B cell (primary cell): ENCODE measurements around the gene CCDC110. TPM values are rescaled to one million over a fixed set of nuclear protein-coding genes. Genes with fewer than 3 reads are reported as not detected.

Experiments used
- ATAC-seq: fragments of 200-7000 bp; cut with Tn5 transposase; one replicate; pipeline ENCODE4 v1.10.0; 2021; ENCODE audit warnings: low read depth, mild to moderate bottlenecking, moderate number of reproducible peaks, moderate library complexity
- CTCF ChIA-PET: fragments of 350-600 bp; sonication (Branson Sonifier 250); formaldehyde crosslinking; loops from one replicate; lab custom pipeline; 2021; ENCODE audit warnings: antibody characterized with exemption, inconsistent platforms; lab: Charles Lee
- POLR2A ChIA-PET: fragments of 350-600 bp; sonication (Branson Sonifier 250); formaldehyde crosslinking; loops from one replicate; lab custom pipeline; 2021; ENCODE audit warnings: antibody characterized with exemption; lab: Charles Lee
- DNase-seq: peaks from one replicate; pipeline ENCODE4 v3.0.0; 2013
- H2AFZ ChIP-seq: 2 replicates; pipeline ENCODE4 v1.6.1; 2012; ENCODE audit warnings: mild to moderate bottlenecking, low read depth, low read length; ENCODE audit not compliant: insufficient read depth, poor library complexity, severe bottlenecking
- H3K27ac ChIP-seq, 2 donors: 1 replicate in 1 of 2; 2 replicates in 1 of 2; pipeline ENCODE4 v1.5.1; 2012 to 2013; ENCODE audit warnings: low read length in 2 of 2, mild to moderate bottlenecking in 2 of 2, moderate library complexity in 1 of 2
- H3K27me3 ChIP-seq, 4 experiments: fragments of 200-600 bp in 1 of 4; sonication (generic) in 1 of 4; replicated peaks in 1 of 4; 1 replicate in 2 of 4; 2 replicates in 2 of 4; pipeline versions ENCODE4 v1.6.1 to v1.7.0; 2013 to 2016; ENCODE audit warnings: low read length in 3 of 4, mild to moderate bottlenecking in 2 of 4, mixed read lengths in 1 of 4, moderate library complexity in 1 of 4; ENCODE audit not compliant: insufficient read depth in 4 of 4, control insufficient read depth in 3 of 4; ENCODE audit errors: control extremely low read depth in 1 of 4
- H3K36me3 ChIP-seq, 2 experiments: replicated peaks in 1 of 2; 1 replicate in 1 of 2; 2 replicates in 1 of 2; pipeline versions ENCODE4 v1.6.1 to v1.7.1; 2013; ENCODE audit warnings: low read length in 1 of 2; ENCODE audit not compliant: insufficient read depth in 2 of 2, control insufficient read depth in 1 of 2; ENCODE audit errors: control extremely low read depth in 1 of 2, extremely low read depth in 1 of 2
- H3K4me1 ChIP-seq, 2 donors: fragments of 200-600 bp in 1 of 2; sonication (generic) in 1 of 2; 1 replicate in 1 of 2; 2 replicates in 1 of 2; pipeline versions ENCODE4 v1.5.1 to v1.6.1; 2013 to 2017; ENCODE audit warnings: low read length in 2 of 2; ENCODE audit not compliant: control insufficient read depth in 2 of 2, insufficient read depth in 2 of 2
- H3K4me2 ChIP-seq: replicated peaks from 2 replicates; pipeline ENCODE3; 2012; ENCODE audit warnings: mild to moderate bottlenecking, low read depth, low read length; ENCODE audit not compliant: poor library complexity, severe bottlenecking
- H3K4me3 ChIP-seq, 5 experiments: fragments of 200-600 bp in 1 of 5; sonication (generic) in 1 of 5; 1 replicate in 3 of 5; 2 replicates in 2 of 5; pipeline versions ENCODE4 v1.5.1 to v1.7.0; 2011 to 2016; ENCODE audit warnings: low read length in 4 of 5, mild to moderate bottlenecking in 4 of 5, low read depth in 2 of 5, control low read depth in 1 of 5, moderate library complexity in 1 of 5; ENCODE audit not compliant: insufficient read depth in 1 of 5; ENCODE audit errors: control extremely low read depth in 1 of 5, extremely low read depth in 1 of 5
- H3K79me2 ChIP-seq: fragments of 200-600 bp; sonication (generic); one replicate; pipeline ENCODE4 v1.6.0; 2016; ENCODE audit warnings: low read length; ENCODE audit not compliant: control insufficient read depth, insufficient read depth
- H3K9ac ChIP-seq: fragments of 200-600 bp; sonication (generic); 2 replicates; pipeline ENCODE4 v1.6.1; 2017; ENCODE audit warnings: mild to moderate bottlenecking, low read length, moderate library complexity
- H3K9me3 ChIP-seq, 3 donors: one replicate each; pipeline versions ENCODE4 v1.6.1 to v1.7.1; 2013; ENCODE audit warnings: low read length in 2 of 3; ENCODE audit not compliant: control insufficient read depth in 2 of 3, insufficient read depth in 1 of 3; ENCODE audit errors: control extremely low read depth in 1 of 3
- H4K20me1 ChIP-seq: 2 replicates; pipeline ENCODE4 v1.6.0; 2012; ENCODE audit warnings: mild to moderate bottlenecking, low read length; ENCODE audit not compliant: insufficient read depth, control insufficient read depth, poor library complexity, severe bottlenecking
- H3K27ac Mint-ChIP-seq: one replicate; pipeline ENCODE4 v1.8.0; 2021; ENCODE audit warnings: mixed read lengths
- H3K27me3 Mint-ChIP-seq: one replicate; pipeline ENCODE4 v1.8.0; 2021; ENCODE audit warnings: mixed read lengths
- H3K4me1 Mint-ChIP-seq: one replicate; pipeline ENCODE4 v1.8.0; 2021; ENCODE audit warnings: mixed read lengths
- H3K4me3 Mint-ChIP-seq: one replicate; pipeline ENCODE4 v1.8.0; 2021; ENCODE audit warnings: mixed read lengths
- H3K9me3 Mint-ChIP-seq: one replicate; pipeline ENCODE4 v1.8.0; 2022; ENCODE audit warnings: mixed read lengths; ENCODE audit not compliant: insufficient read depth
- CTCF ChIP-seq: fragments of 200-600 bp; IDR thresholded peaks from one replicate; pipeline ENCODE4 v1.8.0; 2022; ENCODE audit warnings: antibody characterized with exemption, mild to moderate bottlenecking
- EZH2 ChIP-seq: IDR thresholded peaks from 2 replicates; pipeline ENCODE4 v1.6.1; 2012; ENCODE audit warnings: borderline replicate concordance, low read depth, mild to moderate bottlenecking, moderate library complexity, low read length; ENCODE audit not compliant: insufficient read depth, poor library complexity, severe bottlenecking
- WGBS: methylation state at CpG from one replicate; pipeline ENCODE4 v1.1.5; 2013; ENCODE audit warnings: missing lambda C conversion rate; ENCODE audit not compliant: insufficient coverage; 5-methylcytosine and 5-hydroxymethylcytosine counted together
- intact Hi-C: fragments of 100-400 bp; cut with micrococcal nuclease; formaldehyde crosslinking; loops from one replicate; pipeline ENCODE4 v1.10.0; 2022
- polyA plus RNA-seq: library from polyadenylated mRNA; depleted of rRNA; stranded (reverse); fragments of >200 nt; gene quantifications from 2 replicates; pipeline ENCODE4 v1.2.3, GENCODE V29; 2012
- total RNA-seq, 2 donors: library from RNA; stranded (reverse); fragments of 120-200 nt in 1 of 2; gene quantifications; 1 replicate in 1 of 2; 2 replicates in 1 of 2; pipeline versions ENCODE4 v1.2.3 to v1.2.4, GENCODE V29; 2013 to 2022

Gene CCDC110
- total and polyA plus RNA-seq, 2 donors (not counting 1 experiment from before 2014, with no cell fraction given), result 0.04 to 2.3 TPM

GRCh38 chr4:185424905-185425646, 46.5 kb downstream of the CCDC110 start:
- Histone ChIP-seq H3K4me3 (peak overlapping the region; percentile 78 to 99 (median 88)), H4K20me1 (no peaks in the 10 kb centered on the region), H2AFZ (peak overlapping the region; percentile 83), H3K27me3 (no peaks in the 10 kb centered on the region), H3K27ac (peak overlapping the region; percentile 98 to 100), H3K36me3 (peaks cover 2 to 12% of the 10 kb centered on the region in 2 experiments), H3K9ac (peak overlapping the region; percentile 89), H3K4me1 (peaks cover 13% of the 10 kb centered on the region in 2 donors), H3K4me2 (peak overlapping the region; percentile 81), H3K9me3 (no peaks in the 10 kb centered on the region), H3K79me2 (peaks cover 35% of the 10 kb centered on the region)
- peak overlapping the region; percentile 86 for H3K4me3 Mint-ChIP-seq
- ATAC-seq (no peak), DNase-seq (peak; percentile 61)
- POLR2A ChIA-PET, result interaction anchor here (1.2 to 2.8 kb wide), 4 partner anchors 19 to 47 kb away, joined by 3 to 19 read pairs (median 6); partner anchors contain the start of genes ANKRD37, CCDC110 and LRP2BP
- CTCF ChIA-PET, result interaction anchor here (0.7 to 4.3 kb wide), 11 partner anchors 14 to 619 kb away, joined by 3 to 31 read pairs (median 4); partner anchors contain the start of genes ANKRD37, LRP2BP, SLC25A4 and SNX25
- 16% methylated on average over 11 of the region's 13 CpGs for WGBS
- peaks cover 15% of the 10 kb centered on the region for H3K4me1 Mint-ChIP-seq
- intact Hi-C loops, result loop anchor here (1.0 to 10.0 kb wide), 6 partner anchors 29 to 1920 kb away; partner anchors contain the start of genes ANKRD37, CCDC110, ING2 and SLC25A4
- H3K9me3 Mint-ChIP-seq, result no peaks in the 10 kb centered on the region
- H3K27me3 Mint-ChIP-seq, result peaks cover 4% of the 10 kb centered on the region
- peak overlapping the region; percentile 99 for H3K27ac Mint-ChIP-seq
- TF ChIP-seq CTCF (no peak), EZH2 (no peak)
